Smooth muscle cell (in vitro differentiated cells): Measurements from ENCODE around the gene SH3BGRL. TPM values are rescaled to one million over a fixed set of nuclear protein-coding genes. Genes with fewer than 3 reads are reported as not detected.
"Not testable (repeated sequence)": the region's sequence is repeated elsewhere in the genome, so short reads cannot be mapped to it uniquely, and the experiment has no call there.

ENCODE experiments used
- DNase-seq: peaks from one replicate; lab custom pipeline; 2025; ENCODE audit not compliant: unreplicated experiment; lab: John Stamatoyannopoulos, UW
- H2AFZ ChIP-seq: fragments of 200-600 bp; sonication (generic); 2 replicates; pipeline ENCODE4 v1.6.0; 2016; ENCODE audit warnings: antibody characterized with exemption, low read depth, mild to moderate bottlenecking
- H3F3A ChIP-seq: fragments of 200-600 bp; sonication (generic); 2 replicates; pipeline ENCODE4 v1.6.0; 2017; ENCODE audit warnings: antibody characterized with exemption, low read depth
- H3K27ac ChIP-seq: fragments of 200-600 bp; sonication (generic); 2 replicates; pipeline ENCODE4 v1.5.1; 2016; ENCODE audit warnings: low read depth, mild to moderate bottlenecking
- H3K27me3 ChIP-seq: fragments of 200-600 bp; sonication (generic); 2 replicates; pipeline ENCODE4 v1.6.1; 2016; ENCODE audit warnings: low read depth, mild to moderate bottlenecking
- H3K36me3 ChIP-seq: fragments of 200-600 bp; sonication (generic); 2 replicates; pipeline ENCODE4 v1.5.1; 2016; ENCODE audit warnings: low read depth
- H3K4me1 ChIP-seq: fragments of 200-600 bp; sonication (generic); 2 replicates; pipeline ENCODE4 v1.5.1; 2016; ENCODE audit warnings: low read depth
- H3K4me2 ChIP-seq: fragments of 200-600 bp; sonication (generic); 2 replicates; pipeline ENCODE4 v1.6.0; 2016; ENCODE audit warnings: mild to moderate bottlenecking
- H3K4me3 ChIP-seq: fragments of 200-600 bp; sonication (generic); 2 replicates; pipeline ENCODE4 v1.5.1; 2016; ENCODE audit warnings: mild to moderate bottlenecking
- H3K79me2 ChIP-seq: fragments of 200-600 bp; sonication (generic); 2 replicates; pipeline ENCODE4 v1.6.0; 2016; ENCODE audit warnings: low read depth, mild to moderate bottlenecking
- H3K9ac ChIP-seq: fragments of 200-600 bp; sonication (generic); 2 replicates; pipeline ENCODE4 v1.6.0; 2016; ENCODE audit warnings: low read depth
- H3K9me3 ChIP-seq: fragments of 200-600 bp; sonication (generic); replicated peaks from 2 replicates; pipeline ENCODE4 v1.5.1; 2016; ENCODE audit warnings: low read depth
- H4K20me1 ChIP-seq: fragments of 200-600 bp; sonication (generic); 2 replicates; pipeline ENCODE4 v1.6.0; 2016; ENCODE audit warnings: low read depth
- CTCF ChIP-seq: fragments of 200-600 bp; sonication (generic); IDR thresholded peaks from 2 replicates; pipeline ENCODE4 v1.5.1; 2017; ENCODE audit warnings: borderline replicate concordance, mild to moderate bottlenecking, antibody characterized with exemption; ENCODE audit not compliant: insufficient read depth, poor library complexity, severe bottlenecking
- WGBS: methylation state at CpG from one replicate; pipeline ENCODE4 v1.1.7; 2016; ENCODE audit warnings: low lambda C conversion rate; 5-methylcytosine and 5-hydroxymethylcytosine counted together
- polyA plus RNA-seq: library from polyadenylated mRNA; unstranded; fragments of >200 nt; fragmentation: Nextera tagmentation; extraction: Ambion mirVana; gene quantifications from 2 replicates; pipeline ENCODE4 v1.2.1, GENCODE V29; 2016
- total RNA-seq: library from RNA; depleted of rRNA; stranded (reverse); fragments of >200 nt; gene quantifications from 2 replicates; pipeline ENCODE4 v1.2.3, GENCODE V29; 2014

Gene SH3BGRL
- total and polyA plus RNA-seq, 2 experiments from 2014 or later: 143 to 196 TPM

DNA sequence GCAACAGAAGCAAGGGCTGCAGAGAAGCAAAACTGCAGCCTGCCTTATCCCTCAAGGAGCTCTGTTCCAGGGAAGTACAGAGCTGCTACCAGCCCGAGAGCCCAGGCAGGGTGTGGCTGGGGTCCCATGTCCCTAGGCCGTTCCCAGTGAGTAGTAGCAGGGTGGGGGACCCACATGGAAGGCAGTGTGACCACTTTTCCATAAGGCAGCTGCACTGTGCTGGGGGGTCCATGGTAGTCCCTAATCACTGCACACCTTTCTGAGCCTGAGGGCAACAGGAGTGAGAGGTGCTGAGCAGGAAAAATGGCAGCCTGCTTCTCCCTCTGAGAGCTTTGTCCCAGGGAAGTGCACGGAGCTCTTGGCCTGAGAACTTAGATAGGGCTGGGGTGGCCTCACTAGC is 135.9 kb downstream of the SH3BGRL start:
- Histone ChIP-seq H3K4me1 (no peaks in the 10 kb centered on the region), H3K27me3 (no peaks in the 10 kb centered on the region), H3K36me3 (no peaks in the 10 kb centered on the region), H3K4me3 (no peak overlapping the region), H3K27ac (no peak overlapping the region), H3K79me2 (no peaks in the 10 kb centered on the region), H4K20me1 (no peaks in the 10 kb centered on the region), H2AFZ (no peak overlapping the region), H3K4me2 (no peak overlapping the region), H3F3A (no peaks in the 10 kb centered on the region), H3K9ac (no peak overlapping the region), H3K9me3 (peaks cover 14% of the 10 kb centered on the region)
- TF ChIP-seq CTCF: no peak
- no peak for DNase-seq
- 82% methylated on average over 3 of the region's 3 CpGs for WGBS

GRCh38 chrX:81338924-81339323 is 137.0 kb downstream of the SH3BGRL start:
- no peaks in the 10 kb centered on the region for H3K79me2 ChIP-seq

DNA sequence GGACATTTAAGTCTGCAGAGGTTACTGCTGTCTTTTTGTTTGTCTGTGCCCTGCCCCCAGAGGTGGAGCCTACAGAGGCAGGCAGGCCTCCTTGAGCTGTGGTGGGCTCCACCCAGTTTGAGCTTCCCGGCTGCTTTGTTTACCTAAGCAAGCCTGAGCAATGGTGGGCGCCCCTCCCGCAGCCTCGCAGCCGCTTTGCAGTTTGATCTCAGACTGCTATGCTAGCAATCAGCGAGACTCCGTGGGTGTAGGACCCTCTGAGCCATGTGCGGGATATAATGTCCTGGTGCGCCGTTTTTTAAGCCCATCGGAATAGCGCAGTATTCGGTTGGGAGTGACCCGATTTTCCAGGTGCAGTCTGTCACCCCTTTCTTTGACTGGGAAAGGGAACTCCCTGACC is 143.4 kb downstream of the SH3BGRL start:
- H3K9ac ChIP-seq, H3K4me1 ChIP-seq, DNase-seq, H3K27ac ChIP-seq, H3K27me3 ChIP-seq, H3F3A ChIP-seq, H3K79me2 ChIP-seq, H3K9me3 ChIP-seq, H4K20me1 ChIP-seq, H3K36me3 ChIP-seq, H3K4me2 ChIP-seq, H2AFZ ChIP-seq, H3K4me3 ChIP-seq: not testable (repeated sequence)
- WGBS: 87% methylated on average over 14 of the region's 14 CpGs

More at GRCh38 chrX:81338924-81339323, 137.0 kb downstream of the SH3BGRL start:
- no peaks in the 10 kb centered on the region for H3K36me3 ChIP-seq
- H3K4me1 ChIP-seq: no peaks in the 10 kb centered on the region
- TF ChIP-seq CTCF: no peak
- peaks cover 14% of the 10 kb centered on the region for H3K9me3 ChIP-seq
- no peaks in the 10 kb centered on the region for H4K20me1 ChIP-seq
- H3F3A ChIP-seq: no peaks in the 10 kb centered on the region
- no peak overlapping the region for H3K9ac ChIP-seq
- no peak overlapping the region for H3K4me3 ChIP-seq
- H2AFZ ChIP-seq: no peak overlapping the region
- no peak overlapping the region for H3K27ac ChIP-seq
- no peaks in the 10 kb centered on the region for H3K27me3 ChIP-seq
- H3K4me2 ChIP-seq: no peak overlapping the region
- 87% methylated on average over 1 of the region's 1 CpG for WGBS
- DNase-seq: no peak

Other genes with a start within 250 kb of the SH3BGRL start
- 0.36 and 2.7 TPM in 2 replicates for gene HMGN5, start 189 bp upstream of the SH3BGRL start, total RNA-seq
- 4.5 and 6.8 TPM in 2 replicates for gene HMGN5, start 189 bp upstream of the SH3BGRL start, polyA plus RNA-seq